ENCODE measurements around the gene ATOH8. TPM values are rescaled to one million over a fixed set of nuclear protein-coding genes. Genes with fewer than 3 reads are reported as not detected.

The ATOH8 gene
- total RNA-seq, 4 donors from 2014 or later = 34.5 to 79.5 (median 59.6) TPM

DNA sequence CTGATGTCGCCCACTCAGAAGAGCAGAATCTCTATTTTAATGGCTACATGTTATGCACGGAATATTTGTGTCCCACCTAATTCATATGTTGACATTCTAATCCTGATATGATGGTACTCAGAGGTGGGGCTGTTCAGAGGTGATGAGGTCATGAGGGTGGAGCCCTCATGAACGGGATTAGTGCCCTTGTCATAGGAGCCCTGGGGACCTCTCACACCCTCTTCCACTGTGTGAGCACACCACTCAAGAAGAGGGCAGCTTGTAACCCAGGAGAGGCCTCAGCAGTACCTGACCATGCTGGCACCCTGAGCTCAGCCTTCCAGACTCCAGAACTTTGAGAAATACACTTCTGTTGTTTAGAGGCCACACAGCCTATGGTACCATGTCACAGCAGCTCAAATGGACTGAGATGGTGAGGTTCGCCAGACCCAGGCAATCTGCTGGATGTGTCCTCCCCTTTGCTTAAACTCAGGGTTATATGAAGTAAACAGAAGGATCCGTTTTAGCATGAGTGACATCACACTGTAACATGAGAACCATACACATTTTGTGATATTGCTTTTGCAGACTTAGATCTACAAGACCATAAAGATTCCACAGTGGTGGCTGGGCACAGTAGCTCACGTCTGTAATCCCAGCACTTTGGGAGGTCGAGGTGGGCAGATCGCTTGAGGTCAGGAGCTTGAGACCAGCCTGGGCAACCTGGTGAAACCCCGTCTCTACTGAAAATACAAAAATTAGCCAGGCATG, 48.7 kb downstream of the ATOH8 start:
- ATAC-seq = no peak
- Histone ChIP-seq H3K4me3 (no peak overlapping the region), H3K9me3 (peaks cover 0 to 7% (median 0%) of the 10 kb centered on the region in 3 donors), H3K4me1 (peaks cover 0 to 7% (median 2%) of the 10 kb centered on the region in 3 donors), H3K27ac (no peak overlapping the region), H3K36me3 (no peaks in the 10 kb centered on the region), H3K27me3 (no peaks in the 10 kb centered on the region)
- 73 to 88% methylated on average over 5 to 8 of the region's 9 CpGs for WGBS, 2 donors (ENCODE audit: low coverage in 1 of 2)
- TF ChIP-seq POLR2A (IDR thresholded peaks at IDR 0.05) = no peak

DNA sequence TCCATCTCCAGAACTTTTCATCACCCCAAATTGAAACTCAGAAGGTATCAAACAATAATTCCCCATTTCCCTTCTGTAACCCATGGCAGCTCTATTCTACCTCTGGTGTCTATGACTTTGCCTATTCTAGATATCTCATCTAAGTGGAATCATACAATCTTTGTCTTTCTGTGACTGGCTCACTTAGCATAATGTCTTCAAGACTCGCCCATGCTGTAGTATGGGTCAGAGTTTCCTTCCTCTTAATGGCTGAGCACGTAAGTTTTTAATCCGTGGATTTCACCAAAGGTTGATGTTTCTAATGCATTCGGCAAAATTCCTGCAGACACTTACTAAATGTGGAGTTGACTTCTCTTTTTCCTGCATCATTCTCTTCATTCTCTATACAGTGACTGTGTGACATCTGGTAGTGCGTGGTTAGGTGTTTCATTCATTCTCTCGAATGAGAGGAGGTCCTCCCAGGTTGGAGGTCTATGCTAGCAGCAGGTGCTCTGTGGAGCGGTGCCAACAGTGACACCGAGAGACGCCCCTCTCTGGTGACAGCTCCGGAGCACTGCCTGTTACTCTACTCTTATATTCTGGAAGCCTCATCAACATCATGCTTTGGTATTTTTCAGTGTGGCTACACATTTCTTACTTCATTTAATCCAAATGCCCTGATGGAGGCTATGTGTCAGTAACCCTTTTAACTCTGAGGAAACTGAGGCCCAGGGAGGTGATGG, 50.1 kb downstream of the ATOH8 start:
- TF ChIP-seq POLR2A (IDR thresholded peaks at IDR 0.05) (no peak), POLR2AphosphoS5 (IDR thresholded peaks at IDR 0.05) (no peak), EP300 (IDR thresholded peaks at IDR 0.05) (no peak), CTCF (IDR thresholded peaks at IDR 0.05) (no peak)

DNA sequence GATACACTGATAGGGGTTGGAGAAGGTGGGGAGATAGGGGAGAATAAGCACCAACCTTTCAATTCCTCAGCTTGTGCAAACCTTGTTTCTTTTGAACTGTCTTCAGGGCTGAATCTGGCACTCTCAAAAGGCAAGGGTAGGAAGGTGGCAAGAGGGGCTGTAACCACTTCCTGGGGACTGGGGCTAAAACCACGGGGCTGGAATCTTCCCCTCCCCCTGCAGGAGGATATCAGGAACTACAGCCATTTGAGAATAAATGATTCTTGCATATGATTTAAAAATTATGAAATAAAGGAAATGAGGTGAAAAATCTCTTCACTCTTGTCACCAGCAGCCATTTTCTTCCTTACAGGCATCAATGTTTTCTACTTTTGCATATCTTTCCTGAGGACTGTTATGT, 50.8 kb downstream of the ATOH8 start:
- no peak for ATAC-seq
- TF ChIP-seq POLR2A (IDR thresholded peaks at IDR 0.05) = no peak
- TF ChIP-seq CTCF (IDR thresholded peaks at IDR 0.05) = peak; percentile 30 to 62 (median 42)
- H3K36me3 ChIP-seq = no peaks in the 10 kb centered on the region
- WGBS, 2 donors (ENCODE audit: low coverage in 1 of 2) = 0% methylated on average over 1 of the region's 1 CpG
- peaks cover 0 to 7% (median 0%) of the 10 kb centered on the region in 3 donors for H3K9me3 ChIP-seq
- H3K4me1 ChIP-seq = no peaks in the 10 kb centered on the region
- no peaks in the 10 kb centered on the region for H3K27me3 ChIP-seq
- no peak overlapping the region for H3K4me3 ChIP-seq
- no peak overlapping the region for H3K27ac ChIP-seq

More for the DNA sequence above, 50.1 kb downstream of the ATOH8 start:
- no peak overlapping the region for H3K4me3 ChIP-seq
- H3K4me1 ChIP-seq = no peaks in the 10 kb centered on the region
- H3K9me3 ChIP-seq = peaks cover 0 to 7% (median 0%) of the 10 kb centered on the region in 3 donors
- no peaks in the 10 kb centered on the region for H3K27me3 ChIP-seq
- ATAC-seq = no peak
- H3K27ac ChIP-seq = no peak overlapping the region
- 86 to 90% methylated on average over 4 to 10 of the region's 10 CpGs for WGBS, 2 donors (ENCODE audit: low coverage in 1 of 2)
- H3K36me3 ChIP-seq = no peaks in the 10 kb centered on the region

DNA sequence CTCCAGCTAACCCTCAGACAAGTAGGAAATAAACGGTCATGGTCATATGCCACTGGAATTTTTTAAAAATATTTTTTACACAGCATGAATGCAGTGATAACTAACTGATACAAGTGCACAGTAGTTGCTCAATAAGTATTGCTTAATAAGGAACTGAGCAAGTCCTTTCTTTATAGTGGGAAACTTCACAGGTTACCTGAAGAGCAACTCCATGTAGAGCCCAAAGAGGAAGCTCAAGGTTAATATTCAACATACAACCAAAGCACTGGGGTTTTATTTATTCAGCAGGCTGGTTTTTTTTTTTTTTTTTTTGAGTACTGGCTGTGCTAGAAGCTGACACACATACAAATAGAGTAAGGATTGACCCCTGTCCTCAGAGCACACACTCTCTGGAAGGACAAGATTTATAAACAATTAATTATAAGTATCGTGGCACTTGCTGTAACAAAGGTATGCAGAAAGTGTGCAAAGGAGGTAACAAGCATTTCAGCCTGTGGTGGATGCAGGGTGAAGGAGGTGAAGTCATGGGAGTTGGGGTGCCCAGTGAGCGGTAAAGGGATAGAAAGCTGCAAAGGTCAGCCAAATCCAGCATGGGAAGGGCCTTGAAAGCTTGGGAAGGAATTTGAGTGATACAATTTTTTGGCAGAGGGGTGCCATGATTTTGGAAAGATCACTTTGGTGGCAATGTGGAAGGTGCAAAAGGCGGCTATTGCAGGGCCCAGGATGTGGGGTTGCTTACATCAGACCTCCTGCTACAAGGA, 52.7 kb downstream of the ATOH8 start:
- Histone ChIP-seq H3K27ac (no peak overlapping the region), H3K4me1 (peaks cover 0 to 12% (median 2%) of the 10 kb centered on the region in 3 donors), H3K4me3 (no peak overlapping the region), H3K36me3 (no peaks in the 10 kb centered on the region), H3K27me3 (no peaks in the 10 kb centered on the region), H3K9me3 (peaks cover 0 to under 1% (median 0%) of the 10 kb centered on the region in 3 donors)
- TF ChIP-seq POLR2AphosphoS5 (IDR thresholded peaks at IDR 0.05) = no peak
- TF ChIP-seq CTCF (IDR thresholded peaks at IDR 0.05) = no peak
- no peak for TF ChIP-seq EP300 (IDR thresholded peaks at IDR 0.05)
- no peak for TF ChIP-seq POLR2A (IDR thresholded peaks at IDR 0.05)
- peak; percentile 22 for ATAC-seq
- 80 to 83% methylated on average over 3 to 4 of the region's 4 CpGs for WGBS, 2 donors (ENCODE audit: low coverage in 1 of 2)

- no peak for ATAC-seq
- Histone ChIP-seq H3K4me3 (no peak overlapping the region), H3K27ac (no peak overlapping the region), H3K4me1 (peaks cover 0 to 16% (median 4%) of the 10 kb centered on the region in 3 donors), H3K36me3 (no peaks in the 10 kb centered on the region), H3K9me3 (no peaks in the 10 kb centered on the region), H3K27me3 (no peaks in the 10 kb centered on the region)
- WGBS, 2 donors (ENCODE audit: low coverage in 1 of 2) = 100% methylated on average over 1 of the region's 3 CpGs; no CpG with 5 or more reads in 1 of the 2 donors
- TF ChIP-seq CTCF (IDR thresholded peaks at IDR 0.05) (no peak), EP300 (IDR thresholded peaks at IDR 0.05) (no peak), POLR2A (IDR thresholded peaks at IDR 0.05) (no peak)
These were observed 54.0 kb downstream of the ATOH8 start for GRCh38 chr2:85807756-85808155.
